BLaER1 (cell line): Measurements from ENCODE around the gene GDF9.
"Not testable (repeated sequence)": the region's sequence is repeated elsewhere in the genome, so short reads cannot be mapped to it uniquely, and the experiment has no call there.

Experiments
- H3K27ac ChIP-seq: shearing (Covaris generic); formaldehyde crosslinking; 2 replicates; pipeline ENCODE4 v1.8.1; 2022
- H3K27me3 ChIP-seq: shearing (Covaris generic); formaldehyde crosslinking; 2 replicates; pipeline ENCODE4 v1.8.1; 2022
- H3K36me3 ChIP-seq: shearing (Covaris generic); formaldehyde crosslinking; 2 replicates; pipeline ENCODE4 v1.8.1; 2022
- H3K4me1 ChIP-seq: shearing (Covaris generic); formaldehyde crosslinking; 2 replicates; pipeline ENCODE4 v1.8.1; 2022
- H3K4me2 ChIP-seq: shearing (Covaris generic); formaldehyde crosslinking; 2 replicates; pipeline ENCODE4 v1.8.1; 2022
- H3K4me3 ChIP-seq: shearing (Covaris generic); formaldehyde crosslinking; 2 replicates; pipeline ENCODE4 v1.8.1; 2022
- H3K9ac ChIP-seq: shearing (Covaris generic); formaldehyde crosslinking; 2 replicates; pipeline ENCODE4 v1.8.1; 2022
- H3K9me3 ChIP-seq: shearing (Covaris generic); formaldehyde crosslinking; 2 replicates; pipeline ENCODE4 v1.8.1; 2022
- H4K20me1 ChIP-seq: shearing (Covaris generic); formaldehyde crosslinking; 2 replicates; pipeline ENCODE4 v1.8.1; 2022
- Cebpa-rat ChIP-seq: shearing (Covaris generic); IDR thresholded peaks from 2 replicates; pipeline ENCODE4 v1.8.1; 2022

The GDF9 gene

DNA sequence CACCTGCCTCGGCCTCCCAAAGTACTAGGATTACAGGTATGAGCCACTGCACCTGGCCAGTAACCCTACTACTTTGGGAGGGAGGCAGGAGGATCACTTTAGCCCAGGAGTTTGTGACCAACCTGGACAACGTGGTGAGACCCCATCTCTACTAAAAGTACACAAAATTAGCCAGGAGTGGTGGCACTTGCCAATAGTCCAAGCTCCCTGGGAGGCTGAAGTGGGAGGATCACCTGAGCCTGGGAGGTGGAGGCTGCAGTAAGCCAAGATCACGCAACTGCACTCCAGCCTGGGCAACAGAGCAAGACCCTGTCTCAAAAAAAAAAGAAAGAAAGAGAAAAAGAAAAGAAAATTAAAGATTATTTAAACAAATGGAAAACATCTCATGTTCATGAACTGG, 10.3 kb downstream of the GDF9 start:
- Histone ChIP-seq H3K36me3 (no peaks in the 10 kb centered on the region), H3K27ac (no peak overlapping the region), H3K9ac (no peak overlapping the region), H3K4me1 (peaks cover 10% of the 10 kb centered on the region), H3K4me3 (no peak overlapping the region), H3K4me2 (no peak overlapping the region), H3K27me3 (no peaks in the 10 kb centered on the region), H3K9me3 (no peaks in the 10 kb centered on the region), H4K20me1 (no peaks in the 10 kb centered on the region)
- TF ChIP-seq Cebpa-rat = no peak

- peaks cover 10% of the 10 kb centered on the region for H3K4me1 ChIP-seq
- H3K9ac ChIP-seq, H3K4me3 ChIP-seq, H3K27me3 ChIP-seq, H3K36me3 ChIP-seq, H3K4me2 ChIP-seq, H4K20me1 ChIP-seq, H3K27ac ChIP-seq, H3K9me3 ChIP-seq: not testable (repeated sequence)
Measured at GRCh38 chr5:132854992-132855391, 11.3 kb downstream of the GDF9 start.

DNA sequence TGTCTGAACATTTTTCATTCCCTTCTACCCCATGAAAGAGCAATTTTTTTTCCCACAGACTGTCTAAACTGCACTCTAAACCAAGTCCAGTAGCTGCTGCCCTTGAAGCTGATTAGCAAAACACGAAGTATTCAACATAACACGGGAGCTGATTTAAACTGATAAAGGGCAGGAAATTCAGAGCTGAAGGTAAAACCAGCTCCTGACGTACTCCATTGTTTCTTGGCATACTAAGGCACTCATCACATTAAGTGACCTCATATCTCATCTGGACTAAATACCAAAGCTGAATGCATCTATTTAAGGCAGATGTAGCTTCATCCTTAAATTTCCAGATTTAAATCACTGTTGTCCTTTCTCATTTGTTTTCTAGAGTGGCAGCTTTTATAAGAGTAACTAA, 12.0 kb downstream of the GDF9 start:
- TF ChIP-seq Cebpa-rat = no peak
- H3K4me2 ChIP-seq = no peak overlapping the region
- no peaks in the 10 kb centered on the region for H3K9me3 ChIP-seq
- H3K27ac ChIP-seq = no peak overlapping the region
- no peak overlapping the region for H3K9ac ChIP-seq
- H4K20me1 ChIP-seq = no peaks in the 10 kb centered on the region
- peaks cover 10% of the 10 kb centered on the region for H3K4me1 ChIP-seq
- H3K4me3 ChIP-seq = no peak overlapping the region
- H3K27me3 ChIP-seq = no peaks in the 10 kb centered on the region
- H3K36me3 ChIP-seq = no peaks in the 10 kb centered on the region

GRCh38 chr5:132853790-132854189, 12.5 kb downstream of the GDF9 start:
- H4K20me1 ChIP-seq = no peaks in the 10 kb centered on the region
- no peak overlapping the region for H3K4me3 ChIP-seq
- no peaks in the 10 kb centered on the region for H3K36me3 ChIP-seq
- no peaks in the 10 kb centered on the region for H3K27me3 ChIP-seq
- H3K9me3 ChIP-seq = no peaks in the 10 kb centered on the region
- TF ChIP-seq Cebpa-rat = no peak
- H3K9ac ChIP-seq = no peak overlapping the region
- peak overlapping the region; percentile 36; the same call in 1 of the 2 replicates for H3K4me2 ChIP-seq
- H3K27ac ChIP-seq = no peak overlapping the region
- H3K4me1 ChIP-seq = peaks cover 10% of the 10 kb centered on the region

DNA sequence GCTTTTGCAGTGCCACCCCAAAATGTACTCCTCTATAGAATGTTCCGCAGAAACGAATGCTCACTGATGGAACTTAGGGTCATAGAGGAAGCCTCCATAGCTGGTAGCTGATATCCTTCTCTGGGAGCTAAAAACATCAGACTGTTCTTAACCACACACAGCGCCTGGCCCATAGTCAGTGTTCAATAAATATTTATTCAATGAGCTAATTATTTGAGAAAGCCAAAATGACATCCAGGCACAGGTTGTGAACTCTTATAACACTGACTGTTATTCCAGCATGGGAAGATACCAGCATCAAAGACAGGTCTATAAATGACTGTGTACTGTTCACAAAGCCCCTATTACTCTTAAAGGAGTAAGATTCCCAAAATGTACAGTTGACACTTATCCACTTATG, 12.9 kb downstream of the GDF9 start:
- H3K27ac ChIP-seq = no peak overlapping the region
- no peak for TF ChIP-seq Cebpa-rat

DNA sequence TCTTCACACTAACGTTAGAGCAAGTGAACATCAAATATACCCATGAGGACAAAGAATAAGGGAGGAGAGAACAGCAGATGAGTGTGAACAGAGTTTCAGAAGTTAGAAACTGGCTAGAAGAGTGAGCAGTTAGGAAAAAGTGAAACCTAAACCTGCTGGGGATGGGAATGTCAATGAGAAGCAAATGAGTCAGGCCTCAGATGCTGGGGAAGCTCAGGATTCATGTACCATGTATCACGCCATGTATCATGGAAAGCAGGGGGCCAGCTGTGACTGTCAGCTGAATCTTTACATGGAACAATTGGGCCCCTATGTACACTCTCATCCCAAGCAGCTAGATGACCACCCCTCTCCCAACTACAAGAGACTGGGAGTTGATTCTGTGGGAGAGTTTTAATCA, 16.2 kb downstream of the GDF9 start:
- H3K27me3 ChIP-seq = no peaks in the 10 kb centered on the region
- H3K36me3 ChIP-seq = no peaks in the 10 kb centered on the region

More for the DNA sequence above, 12.9 kb downstream of the GDF9 start:
- no peaks in the 10 kb centered on the region for H3K36me3 ChIP-seq
- peaks cover 10% of the 10 kb centered on the region for H3K4me1 ChIP-seq
- H3K9me3 ChIP-seq = no peaks in the 10 kb centered on the region
- H3K4me2 ChIP-seq = no peak overlapping the region
- no peaks in the 10 kb centered on the region for H4K20me1 ChIP-seq
- no peak overlapping the region for H3K9ac ChIP-seq
- H3K27me3 ChIP-seq = no peaks in the 10 kb centered on the region
- no peak overlapping the region for H3K4me3 ChIP-seq

GRCh38 chr5:132849347-132849746, 16.9 kb downstream of the GDF9 start:
- H3K4me2 ChIP-seq = no peak overlapping the region
- no peak overlapping the region for H3K4me3 ChIP-seq
- no peaks in the 10 kb centered on the region for H3K36me3 ChIP-seq
- H3K27ac ChIP-seq = no peak overlapping the region
- no peak overlapping the region for H3K9ac ChIP-seq
- H3K27me3 ChIP-seq = no peaks in the 10 kb centered on the region
- no peak for TF ChIP-seq Cebpa-rat
- H3K4me1 ChIP-seq = peaks cover 9% of the 10 kb centered on the region
- H3K9me3 ChIP-seq = no peaks in the 10 kb centered on the region
- no peaks in the 10 kb centered on the region for H4K20me1 ChIP-seq

More for the DNA sequence above, 16.2 kb downstream of the GDF9 start:
- no peaks in the 10 kb centered on the region for H3K9me3 ChIP-seq
- H3K9ac ChIP-seq = no peak overlapping the region
- TF ChIP-seq Cebpa-rat = no peak
- H3K27ac ChIP-seq = no peak overlapping the region
- no peaks in the 10 kb centered on the region for H4K20me1 ChIP-seq
- no peak overlapping the region for H3K4me3 ChIP-seq
- H3K4me2 ChIP-seq = no peak overlapping the region
- peaks cover 10% of the 10 kb centered on the region for H3K4me1 ChIP-seq

GRCh38 chr5:132848270-132848669, 18.0 kb downstream of the GDF9 start:
- Histone ChIP-seq H3K4me1 (no peaks in the 10 kb centered on the region), H3K36me3 (no peaks in the 10 kb centered on the region), H3K27ac (no peak overlapping the region), H3K4me3 (no peak overlapping the region), H3K27me3 (no peaks in the 10 kb centered on the region), H3K9me3 (no peaks in the 10 kb centered on the region), H4K20me1 (no peaks in the 10 kb centered on the region), H3K4me2 (no peak overlapping the region), H3K9ac (no peak overlapping the region)
- TF ChIP-seq Cebpa-rat = no peak

DNA sequence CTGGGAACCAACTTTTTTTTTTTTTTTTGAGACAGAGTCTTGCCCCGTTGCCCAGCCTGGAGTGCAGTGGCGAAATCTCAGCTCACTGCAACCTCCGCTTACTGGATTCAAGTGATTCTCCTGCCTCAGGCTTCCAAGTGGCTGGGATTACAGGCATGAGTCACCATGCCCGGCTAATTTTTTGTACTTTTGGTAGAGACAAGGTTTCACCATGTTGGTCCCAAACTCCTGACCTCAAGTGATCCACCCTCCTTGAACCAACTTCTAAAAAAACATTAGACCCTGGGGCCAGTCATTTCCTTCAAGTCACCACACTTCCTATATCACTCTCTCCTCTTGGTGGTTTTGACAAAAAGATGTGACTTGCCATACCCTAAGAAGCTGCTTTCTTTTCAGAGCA, 25.0 kb downstream of the GDF9 start:
- no peak overlapping the region for H3K4me3 ChIP-seq
- TF ChIP-seq Cebpa-rat = no peak
- no peaks in the 10 kb centered on the region for H4K20me1 ChIP-seq
- H3K4me2 ChIP-seq = peak overlapping the region; percentile 17; the same call in 1 of the 2 replicates
- H3K27me3 ChIP-seq = no peaks in the 10 kb centered on the region
- no peak overlapping the region for H3K27ac ChIP-seq
- H3K4me1 ChIP-seq = peaks cover 23% of the 10 kb centered on the region
- H3K9ac ChIP-seq = no peak overlapping the region
- H3K9me3 ChIP-seq = no peaks in the 10 kb centered on the region
- no peaks in the 10 kb centered on the region for H3K36me3 ChIP-seq

GRCh38 chr5:132840896-132841295, 25.4 kb downstream of the GDF9 start:
- no peaks in the 10 kb centered on the region for H4K20me1 ChIP-seq
- H3K36me3 ChIP-seq = no peaks in the 10 kb centered on the region
- H3K4me1 ChIP-seq = peaks cover 25% of the 10 kb centered on the region
- TF ChIP-seq Cebpa-rat = no peak
- H3K27me3 ChIP-seq = no peaks in the 10 kb centered on the region
- H3K9ac ChIP-seq = no peak overlapping the region
- H3K4me2 ChIP-seq = no peak overlapping the region
- H3K9me3 ChIP-seq = no peaks in the 10 kb centered on the region
- no peak overlapping the region for H3K4me3 ChIP-seq
- no peak overlapping the region for H3K27ac ChIP-seq

- H3K27ac ChIP-seq = no peak overlapping the region
- H3K9ac ChIP-seq = no peak overlapping the region
- H3K36me3 ChIP-seq = no peaks in the 10 kb centered on the region
- no peaks in the 10 kb centered on the region for H4K20me1 ChIP-seq
- TF ChIP-seq Cebpa-rat = no peak
- no peak overlapping the region for H3K4me2 ChIP-seq
- H3K27me3 ChIP-seq = no peaks in the 10 kb centered on the region
- no peaks in the 10 kb centered on the region for H3K9me3 ChIP-seq
- H3K4me1 ChIP-seq = peaks cover 25% of the 10 kb centered on the region
- H3K4me3 ChIP-seq = no peak overlapping the region
Measured at GRCh38 chr5:132840313-132840712, 26.0 kb downstream of the GDF9 start.
